HG03432 (cell line): ENCODE measurements around the gene ZNF576.
"Not testable (repeated sequence)": the region's sequence is repeated elsewhere in the genome, so short reads cannot be mapped to it uniquely, and the experiment has no call there.

ENCODE experiments used
- ATAC-seq: cut with Tn5 transposase; IDR thresholded peaks from one replicate; pipeline ENCODE4 v1.9.1; 2021; ENCODE audit warnings: mild to moderate bottlenecking, moderate library complexity; ENCODE audit not compliant: unreplicated experiment

The ZNF576 gene

GRCh38 chr19:43598445-43599240, 2.2 kb downstream of the ZNF576 start:
- no peak for ATAC-seq

- ATAC-seq: no peak
These were observed 3.4 kb downstream of the ZNF576 start for GRCh38 chr19:43599635-43600295.

- not testable (repeated sequence) for ATAC-seq
These were observed 3.9 kb downstream of the ZNF576 start for GRCh38 chr19:43600326-43600725.

- ATAC-seq: no peak
These were observed 9.6 kb downstream of the ZNF576 start for GRCh38 chr19:43605875-43606568.

- no peak for ATAC-seq
These were observed 10.3 kb downstream of the ZNF576 start for GRCh38 chr19:43606569-43607229.

- no peak for ATAC-seq
These were observed 11.1 kb downstream of the ZNF576 start for GRCh38 chr19:43607238-43608205.

GRCh38 chr19:43609872-43610271, 13.5 kb downstream of the ZNF576 start:
- ATAC-seq: no peak

GRCh38 chr19:43610493-43610892, 14.1 kb downstream of the ZNF576 start:
- ATAC-seq: no peak

GRCh38 chr19:43611788-43612187, 15.4 kb downstream of the ZNF576 start, which contains the start of gene SRRM5:
TSS of gene SRRM5 (plus strand) at chr19:43612088. CDS start at chr19:43612122, 34 bp downstream.
- no peak for ATAC-seq

- ATAC-seq: no peak
These were observed 16.0 kb downstream of the ZNF576 start for GRCh38 chr19:43612374-43612773.

GRCh38 chr19:43616306-43616705, 19.9 kb downstream of the ZNF576 start:
- ATAC-seq: no peak

GRCh38 chr19:43616954-43617353, 20.6 kb downstream of the ZNF576 start:
- no peak for ATAC-seq

- peak; percentile 39 for ATAC-seq
These were observed 22.5 kb downstream of the ZNF576 start for GRCh38 chr19:43618921-43619261.

GRCh38 chr19:43619262-43620060, 23.1 kb downstream of the ZNF576 start, which contains the start of gene ZNF428:
TSS of gene ZNF428 (minus strand) at chr19:43619629. CDS start at chr19:43614304, 5,325 bp downstream.
- ATAC-seq: peak; percentile 85

- ATAC-seq: no peak
These were observed 23.9 kb downstream of the ZNF576 start for GRCh38 chr19:43620061-43621001.

- no peak for ATAC-seq
These were observed 25.7 kb downstream of the ZNF576 start for GRCh38 chr19:43622070-43622469.

- no peak for ATAC-seq
These were observed 26.6 kb downstream of the ZNF576 start for GRCh38 chr19:43622956-43623355.
